Parathyroid adenoma (tissue), 2 donors: ENCODE measurements around the gene TRIL.

Experiments
- H2AFZ ChIP-seq: fragments of 300-600 bp; sonication (generic); one replicate; pipeline ENCODE4 v1.7.0; 2017; ENCODE audit warnings: antibody characterized with exemption, mild to moderate bottlenecking
- H3K27ac ChIP-seq: fragments of 300-600 bp; sonication (generic); one replicate; pipeline ENCODE4 v1.7.0; 2017
- H3K27me3 ChIP-seq: fragments of 300-600 bp; sonication (generic); one replicate; pipeline ENCODE4 v1.7.0; 2017; ENCODE audit warnings: low read length; ENCODE audit not compliant: control insufficient read depth, insufficient read depth
- H3K36me3 ChIP-seq: fragments of 300-600 bp; sonication (generic); one replicate; pipeline ENCODE4 v1.7.0; 2017; ENCODE audit warnings: low read length; ENCODE audit not compliant: control insufficient read depth, insufficient read depth
- H3K4me1 ChIP-seq: fragments of 300-600 bp; sonication (generic); one replicate; pipeline ENCODE4 v1.7.0; 2017; ENCODE audit warnings: control low read depth
- H3K4me2 ChIP-seq: fragments of 300-600 bp; sonication (generic); one replicate; pipeline ENCODE4 v1.7.0; 2017; ENCODE audit warnings: low read length
- H3K4me3 ChIP-seq: fragments of 300-600 bp; sonication (generic); one replicate; pipeline ENCODE4 v1.7.0; 2017; ENCODE audit warnings: low read depth, low read length
- H3K79me2 ChIP-seq: fragments of 300-600 bp; sonication (generic); one replicate; pipeline ENCODE4 v1.7.0; 2017; ENCODE audit warnings: control low read depth
- H3K9ac ChIP-seq: fragments of 300-600 bp; sonication (generic); one replicate; pipeline ENCODE4 v1.7.0; 2017; ENCODE audit warnings: mild to moderate bottlenecking
- H3K9me3 ChIP-seq: fragments of 300-600 bp; sonication (generic); one replicate; pipeline ENCODE4 v1.7.0; 2017; ENCODE audit warnings: low read length; ENCODE audit not compliant: control insufficient read depth
- CTCF ChIP-seq: fragments of 300-600 bp; sonication (generic); IDR thresholded peaks from one replicate; pipeline ENCODE4 v1.7.0; 2017; ENCODE audit warnings: antibody characterized with exemption, mild to moderate bottlenecking
- donor health status: primary hyperparathyroidism.

TRIL gene

DNA sequence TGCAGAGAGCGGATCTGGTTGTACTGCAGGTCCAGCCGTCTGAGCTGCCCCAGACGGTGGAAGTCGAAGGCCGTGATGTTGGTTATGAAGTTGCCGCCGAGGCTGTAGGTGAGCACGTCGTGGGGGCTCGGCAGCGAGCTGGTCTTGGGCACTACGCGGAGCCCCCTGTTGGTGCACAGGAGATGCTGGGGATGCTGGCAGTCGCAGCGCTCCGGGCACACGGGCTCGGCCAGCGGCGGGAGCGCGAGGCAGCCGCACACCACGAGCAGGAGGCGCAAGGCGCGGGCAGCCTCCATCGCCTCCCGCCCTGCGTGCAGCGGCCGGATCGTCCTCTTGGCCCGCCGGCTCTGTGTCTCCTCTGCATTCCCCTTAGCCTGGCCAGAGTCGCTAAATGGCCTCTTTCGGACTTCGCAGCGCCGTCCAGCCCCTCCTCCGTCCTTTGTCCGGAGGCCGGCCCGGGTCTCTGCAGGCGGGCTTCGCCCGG, 337 bp downstream of the TRIL start:
- H3K9ac ChIP-seq = no peak overlapping the region
- H3K27me3 ChIP-seq = no peaks in the 10 kb centered on the region
- H3K4me1 ChIP-seq = no peaks in the 10 kb centered on the region
- no peaks in the 10 kb centered on the region for H3K9me3 ChIP-seq
- H3K27ac ChIP-seq = peak overlapping the region; percentile 70
- peak overlapping the region; percentile 83 for H3K4me2 ChIP-seq
- no peaks in the 10 kb centered on the region for H3K36me3 ChIP-seq
- no peaks in the 10 kb centered on the region for H3K79me2 ChIP-seq
- peak overlapping the region; percentile 67 for H3K4me3 ChIP-seq
- no peak for TF ChIP-seq CTCF
- H2AFZ ChIP-seq = peak overlapping the region; percentile 97

GRCh38 chr7:28957064-28957750, 923 bp downstream of the TRIL start:
- Histone ChIP-seq H3K9me3 (no peaks in the 10 kb centered on the region), H3K36me3 (no peaks in the 10 kb centered on the region), H3K27me3 (no peaks in the 10 kb centered on the region), H3K4me2 (peak overlapping the region; percentile 83), H3K4me1 (no peaks in the 10 kb centered on the region), H3K4me3 (peak overlapping the region; percentile 67), H3K79me2 (no peaks in the 10 kb centered on the region), H3K27ac (peak overlapping the region; percentile 70), H3K9ac (peak overlapping the region; percentile 49), H2AFZ (peak overlapping the region; percentile 97)
- TF ChIP-seq CTCF = no peak

GRCh38 chr7:28956608-28957063, 1.5 kb downstream of the TRIL start:
- no peaks in the 10 kb centered on the region for H3K9me3 ChIP-seq
- peak overlapping the region; percentile 70 for H3K27ac ChIP-seq
- no peaks in the 10 kb centered on the region for H3K36me3 ChIP-seq
- peak overlapping the region; percentile 97 for H2AFZ ChIP-seq
- no peaks in the 10 kb centered on the region for H3K79me2 ChIP-seq
- H3K4me2 ChIP-seq = peak overlapping the region; percentile 83
- peak; percentile 54 for TF ChIP-seq CTCF
- peak overlapping the region; percentile 67 for H3K4me3 ChIP-seq
- no peaks in the 10 kb centered on the region for H3K27me3 ChIP-seq
- peak overlapping the region; percentile 49 for H3K9ac ChIP-seq
- no peaks in the 10 kb centered on the region for H3K4me1 ChIP-seq

- peak; percentile 83 for TF ChIP-seq CTCF
- Histone ChIP-seq H2AFZ (peak overlapping the region; percentile 97), H3K4me2 (peak overlapping the region; percentile 83), H3K79me2 (no peaks in the 10 kb centered on the region), H3K9me3 (no peaks in the 10 kb centered on the region), H3K4me3 (peak overlapping the region; percentile 67), H3K4me1 (no peaks in the 10 kb centered on the region), H3K36me3 (no peaks in the 10 kb centered on the region), H3K27me3 (no peaks in the 10 kb centered on the region), H3K27ac (peak overlapping the region; percentile 70), H3K9ac (no peak overlapping the region)
These were observed 2.2 kb downstream of the TRIL start for GRCh38 chr7:28955718-28956607.
